RWPE2 (cell line): ENCODE results near the gene SDCBP2.

ENCODE experiments used
- ATAC-seq: fragments of 200-7000 bp; cut with Tn5 transposase; 3 replicates; pipeline ENCODE4 v1.9.1; 2021; ENCODE audit warnings: low read depth
- DNase-seq: peaks from one replicate; pipeline ENCODE4 v3.0.0-alpha.2; 2020; ENCODE audit warnings: low spot score
- H3K27ac ChIP-seq: fragments of 450-650 bp; 2 replicates; pipeline ENCODE4 v1.5.1; 2017; ENCODE audit warnings: mild to moderate bottlenecking; ENCODE audit not compliant: poor library complexity, severe bottlenecking
- H3K27me3 ChIP-seq: fragments of 250-450 bp; sonication (Bioruptor Pico); 2 replicates; pipeline ENCODE4 v1.5.1; 2021; ENCODE audit warnings: mild to moderate bottlenecking, moderate library complexity; ENCODE audit not compliant: insufficient read depth, poor library complexity, severe bottlenecking
- H3K36me3 ChIP-seq: fragments of 250-450 bp; sonication (Bioruptor Pico); 2 replicates; pipeline ENCODE4 v1.5.1; 2020; ENCODE audit warnings: low read depth, mild to moderate bottlenecking, moderate library complexity
- H3K4me1 ChIP-seq: fragments of 250-450 bp; sonication (Bioruptor Pico); 2 replicates; pipeline ENCODE4 v1.5.1; 2021; ENCODE audit warnings: mild to moderate bottlenecking, moderate library complexity; ENCODE audit not compliant: insufficient read depth, poor library complexity, severe bottlenecking
- H3K4me3 ChIP-seq: fragments of 250-450 bp; sonication (Bioruptor Pico); 2 replicates; pipeline ENCODE4 v1.5.1; 2021; ENCODE audit warnings: mild to moderate bottlenecking, moderate library complexity; ENCODE audit not compliant: severe bottlenecking
- H3K9me3 ChIP-seq: fragments of 250-450 bp; sonication (Bioruptor Pico); 2 replicates; pipeline ENCODE4 v1.5.1; 2021; ENCODE audit warnings: mild to moderate bottlenecking, moderate library complexity; ENCODE audit not compliant: severe bottlenecking
- TF ChIP-seq, protein P1 (sequence below): fragments of 450-650 bp; IDR thresholded peaks from one replicate; pipeline ENCODE4 v1.5.1; 2017; ENCODE audit warnings: mild to moderate bottlenecking, moderate library complexity; ENCODE audit not compliant: poor library complexity, severe bottlenecking

Gene SDCBP2

DNA sequence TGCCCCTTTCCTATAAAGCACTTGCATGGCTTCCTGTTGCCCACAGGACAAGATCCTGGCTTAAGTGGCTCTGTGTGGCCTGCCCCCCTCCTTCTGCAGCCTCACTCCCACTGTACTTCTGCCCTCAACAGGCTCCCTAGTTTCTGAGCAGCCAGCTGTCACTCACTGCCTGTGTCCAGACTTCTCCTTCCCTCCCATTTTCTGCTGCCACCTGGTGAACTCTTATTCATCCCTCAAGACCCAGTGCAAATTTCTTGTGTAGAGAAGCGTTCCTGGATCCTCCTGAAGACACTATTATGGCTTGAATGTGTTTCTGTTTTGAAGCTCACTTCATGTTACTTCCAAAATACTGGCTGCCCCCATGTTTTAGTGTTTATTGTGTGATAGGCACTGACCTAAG lies 36.3 kb downstream of the SDCBP2 start:
- Histone ChIP-seq H3K27me3 (no peaks in the 10 kb centered on the region), H3K4me3 (no peak overlapping the region), H3K27ac (no peak overlapping the region), H3K9me3 (no peaks in the 10 kb centered on the region), H3K36me3 (no peaks in the 10 kb centered on the region), H3K4me1 (no peaks in the 10 kb centered on the region)
- DNase-seq (no peak), ATAC-seq (no peak)
- TF ChIP-seq, protein P1, sequence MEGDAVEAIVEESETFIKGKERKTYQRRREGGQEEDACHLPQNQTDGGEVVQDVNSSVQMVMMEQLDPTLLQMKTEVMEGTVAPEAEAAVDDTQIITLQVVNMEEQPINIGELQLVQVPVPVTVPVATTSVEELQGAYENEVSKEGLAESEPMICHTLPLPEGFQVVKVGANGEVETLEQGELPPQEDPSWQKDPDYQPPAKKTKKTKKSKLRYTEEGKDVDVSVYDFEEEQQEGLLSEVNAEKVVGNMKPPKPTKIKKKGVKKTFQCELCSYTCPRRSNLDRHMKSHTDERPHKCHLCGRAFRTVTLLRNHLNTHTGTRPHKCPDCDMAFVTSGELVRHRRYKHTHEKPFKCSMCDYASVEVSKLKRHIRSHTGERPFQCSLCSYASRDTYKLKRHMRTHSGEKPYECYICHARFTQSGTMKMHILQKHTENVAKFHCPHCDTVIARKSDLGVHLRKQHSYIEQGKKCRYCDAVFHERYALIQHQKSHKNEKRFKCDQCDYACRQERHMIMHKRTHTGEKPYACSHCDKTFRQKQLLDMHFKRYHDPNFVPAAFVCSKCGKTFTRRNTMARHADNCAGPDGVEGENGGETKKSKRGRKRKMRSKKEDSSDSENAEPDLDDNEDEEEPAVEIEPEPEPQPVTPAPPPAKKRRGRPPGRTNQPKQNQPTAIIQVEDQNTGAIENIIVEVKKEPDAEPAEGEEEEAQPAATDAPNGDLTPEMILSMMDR, result no peak

DNA sequence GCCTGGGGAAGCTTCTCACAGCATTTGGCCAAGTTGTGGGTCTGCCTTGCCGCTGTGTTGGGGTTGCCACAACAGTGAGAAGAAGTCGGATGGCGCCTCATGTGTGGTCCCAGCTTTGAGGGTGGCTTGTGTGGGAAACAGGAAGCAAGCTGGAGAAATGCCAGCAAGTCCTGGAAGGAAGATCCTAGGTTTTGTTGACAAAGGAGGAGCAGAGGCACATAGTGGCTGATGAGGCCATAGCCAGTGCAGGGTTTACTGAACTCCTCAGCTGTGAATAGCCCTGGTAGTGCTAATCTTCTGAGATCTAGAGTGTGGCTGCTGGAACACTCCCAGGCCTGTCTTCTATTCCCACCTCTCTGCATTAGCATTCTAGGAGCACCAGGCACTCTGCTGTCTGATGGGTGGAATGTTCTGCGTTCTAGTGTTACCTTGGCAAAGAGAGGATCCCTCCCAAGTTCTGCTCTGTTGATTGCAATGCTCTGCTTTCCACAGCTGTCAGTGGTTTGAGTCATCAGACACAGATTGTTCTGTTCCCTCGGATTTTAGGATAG lies 37.7 kb downstream of the SDCBP2 start:
- H3K27me3 ChIP-seq, result no peaks in the 10 kb centered on the region
- H3K36me3 ChIP-seq, result no peaks in the 10 kb centered on the region
- H3K27ac ChIP-seq, result no peak overlapping the region
- TF ChIP-seq, protein P1, result no peak
- H3K4me3 ChIP-seq, result no peak overlapping the region
- no peak for ATAC-seq
- DNase-seq, result no peak
- no peaks in the 10 kb centered on the region for H3K4me1 ChIP-seq
- H3K9me3 ChIP-seq, result no peaks in the 10 kb centered on the region

DNA sequence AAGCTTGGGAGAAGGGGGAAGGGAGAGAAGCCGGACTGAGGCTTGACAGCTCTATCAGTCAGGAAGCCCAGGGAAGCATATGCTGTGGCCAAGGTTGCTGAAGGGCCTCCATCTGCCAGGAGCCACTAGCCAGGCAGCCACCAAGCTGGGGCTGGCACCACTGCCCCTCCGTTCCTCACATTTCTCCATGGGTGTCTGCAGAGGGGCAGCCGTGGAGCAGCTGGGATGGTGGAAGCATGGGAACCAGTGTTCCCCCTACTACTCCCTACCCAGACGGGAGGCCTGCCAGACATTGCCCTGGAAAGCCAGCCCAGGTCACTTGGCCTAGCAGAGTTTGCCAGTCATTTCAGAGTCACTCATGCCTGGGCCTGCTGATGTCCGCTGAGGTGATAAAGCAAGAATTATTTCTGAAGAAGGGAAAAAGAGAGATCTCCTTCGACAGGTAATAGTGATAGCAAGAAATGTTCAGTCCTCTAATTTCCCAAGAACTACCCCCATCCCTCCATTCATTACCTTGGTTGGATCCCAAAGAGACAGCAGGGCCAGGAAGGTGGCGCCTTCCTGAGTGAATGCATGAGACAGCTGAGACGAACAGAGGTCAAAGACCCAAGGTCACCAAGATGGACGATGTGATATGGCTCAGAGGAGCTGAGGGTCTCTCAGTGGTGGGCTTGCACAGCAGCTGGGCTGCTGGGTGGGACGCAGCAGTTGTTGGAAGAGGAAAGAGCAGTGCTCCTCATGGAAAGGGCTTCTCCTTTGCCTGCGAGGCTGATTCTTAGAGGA lies 41.0 kb downstream of the SDCBP2 start:
- Histone ChIP-seq H3K9me3 (no peaks in the 10 kb centered on the region), H3K27me3 (no peaks in the 10 kb centered on the region), H3K36me3 (no peaks in the 10 kb centered on the region), H3K27ac (no peak overlapping the region), H3K4me3 (no peak overlapping the region), H3K4me1 (no peaks in the 10 kb centered on the region)
- TF ChIP-seq, protein P1, result no peak
- ATAC-seq (no peak), DNase-seq (no peak)

DNA sequence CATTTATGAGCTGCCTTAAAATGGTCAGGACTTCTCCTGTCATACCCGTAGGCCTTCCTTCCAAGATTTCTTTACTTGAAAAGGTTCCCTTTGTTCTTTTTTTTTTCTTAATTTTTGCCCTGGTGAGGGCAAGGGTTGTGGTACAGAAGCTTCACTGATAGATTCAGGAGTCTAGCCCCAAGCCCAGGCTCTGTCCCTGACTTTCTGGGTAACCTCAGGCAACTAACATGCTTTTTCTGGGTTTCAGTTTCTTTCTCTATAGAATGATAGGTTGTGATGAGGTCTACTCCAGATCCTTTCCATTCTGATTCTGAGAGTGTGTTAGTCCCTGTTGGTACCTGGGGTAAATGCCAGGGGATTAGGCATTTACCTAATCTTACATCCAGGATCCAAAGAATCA lies 41.6 kb downstream of the SDCBP2 start:
- Histone ChIP-seq H3K4me3 (no peak overlapping the region), H3K9me3 (no peaks in the 10 kb centered on the region), H3K27ac (no peak overlapping the region), H3K27me3 (no peaks in the 10 kb centered on the region), H3K36me3 (no peaks in the 10 kb centered on the region), H3K4me1 (no peaks in the 10 kb centered on the region)
- no peak for DNase-seq
- TF ChIP-seq, protein P1, result no peak
- ATAC-seq, result no peak
